Kasumi-1 (cell line): ENCODE measurements around the gene KNOP1.
"Not testable (repeated sequence)": the region's sequence is repeated elsewhere in the genome, so short reads cannot be mapped to it uniquely, and the experiment has no call there.

Source experiments
- DNase-seq, 2 experiments: peaks; one replicate each; lab custom pipeline; 2025; lab: John Stamatoyannopoulos, UW

The KNOP1 gene

GRCh38 chr16:19741354-19741753 is 23.3 kb upstream of the KNOP1 start:
- no peak for DNase-seq

GRCh38 chr16:19737306-19738038 is 19.4 kb upstream of the KNOP1 start:
- DNase-seq = peak in 1 of 2 experiments; percentile 3

GRCh38 chr16:19735074-19735867 is 17.2 kb upstream of the KNOP1 start:
- no peak for DNase-seq

- DNase-seq = no peak
Measured at GRCh38 chr16:19733551-19733950, 15.5 kb upstream of the KNOP1 start.

- DNase-seq = no peak
Measured at GRCh38 chr16:19728636-19728965, 10.6 kb upstream of the KNOP1 start.

- DNase-seq = no peak
Measured at GRCh38 chr16:19722981-19723380, 5.0 kb upstream of the KNOP1 start.

DNA sequence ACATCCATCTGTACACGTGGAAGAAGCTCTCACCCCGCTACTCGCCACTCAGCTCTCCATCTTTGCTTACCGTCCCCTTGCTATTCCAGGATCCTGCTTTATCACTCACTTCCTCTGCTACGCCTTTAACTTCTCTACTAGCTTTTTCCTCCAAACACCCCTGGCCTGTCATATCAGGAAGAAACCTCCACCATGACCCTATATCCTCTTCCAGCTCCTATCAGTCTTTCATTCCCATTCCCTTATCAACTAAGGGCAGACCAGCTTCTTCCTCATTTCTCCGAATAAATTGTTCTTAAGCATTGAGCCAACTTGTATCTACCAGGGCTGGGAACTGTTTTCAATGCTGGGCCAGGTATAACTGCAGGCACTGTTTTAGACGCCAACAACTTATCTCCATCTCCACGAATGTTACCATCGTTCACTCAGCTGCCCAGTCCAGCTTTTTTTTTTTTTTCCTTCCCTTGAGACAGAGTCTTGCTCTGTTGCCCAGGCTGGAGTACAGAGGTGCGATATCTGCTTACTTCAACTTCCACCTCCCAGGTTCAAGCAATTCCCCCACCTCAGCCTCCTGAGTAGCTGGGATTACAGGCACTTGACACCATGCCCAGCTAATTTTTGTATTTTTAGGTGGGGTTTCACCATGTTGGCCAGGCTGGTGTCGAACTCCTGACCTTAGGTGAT is 4.4 kb upstream of the KNOP1 start:
- DNase-seq = no peak

DNA sequence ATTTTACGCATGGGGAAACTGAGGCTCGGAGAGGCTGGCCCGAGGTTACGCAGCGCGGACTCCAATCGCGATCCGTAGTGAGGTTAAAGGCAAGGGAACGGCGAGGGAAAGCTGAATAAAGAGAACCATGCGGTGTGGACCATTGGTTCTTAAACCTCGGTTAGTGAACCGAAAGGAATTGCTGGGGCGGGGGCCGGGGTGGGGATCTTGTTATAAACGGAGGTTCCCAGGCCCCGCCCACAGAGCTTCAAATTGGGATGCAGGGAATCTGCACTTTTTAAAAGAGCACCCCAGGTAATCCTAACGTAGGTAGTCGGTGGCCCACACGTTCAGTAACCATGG is 568 bp upstream of the KNOP1 start:
- DNase-seq = peak in 1 of 2 experiments; percentile 0

- DNase-seq = peak in 1 of 2 experiments; percentile 4
Measured at GRCh38 chr16:19717314-19717713, 713 bp downstream of the KNOP1 start.

DNA sequence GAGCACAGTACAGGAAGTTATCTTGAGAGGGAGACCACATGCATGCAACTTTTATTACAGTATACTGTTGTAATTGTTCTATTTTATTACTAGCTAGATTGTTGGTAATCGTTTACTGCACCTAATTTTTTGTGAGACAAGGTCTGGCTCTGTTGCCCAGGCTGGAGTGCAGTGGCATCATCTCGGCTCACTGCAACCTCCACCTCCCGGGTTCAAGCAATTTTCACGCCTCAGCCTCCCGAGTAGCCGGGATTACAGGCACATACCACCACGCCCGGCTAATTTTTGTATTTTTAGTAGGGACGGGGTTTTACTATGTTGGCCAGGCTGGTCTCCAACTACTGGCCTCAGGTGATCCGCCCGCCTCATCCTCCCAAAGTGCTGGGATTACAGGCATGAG is 1.3 kb downstream of the KNOP1 start:
- not testable (repeated sequence) for DNase-seq

DNA sequence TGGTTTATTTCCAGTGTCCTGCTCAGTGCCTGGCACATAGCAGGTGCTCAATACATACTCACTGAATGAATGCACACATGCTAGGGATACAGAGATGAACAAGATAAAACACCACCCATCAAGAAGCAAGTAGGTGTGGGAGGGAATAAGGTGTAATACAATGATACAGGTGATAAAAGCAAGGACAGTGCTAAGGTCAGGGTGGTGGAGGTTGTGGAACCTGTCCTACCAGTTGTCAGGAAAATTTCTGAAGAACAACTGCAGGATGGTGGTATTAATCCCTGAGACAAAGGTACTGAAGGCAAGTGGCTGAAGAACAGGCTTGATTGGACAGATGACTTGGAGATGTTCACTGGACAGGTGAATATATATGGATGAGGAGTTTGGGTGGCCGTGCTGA is 1.8 kb downstream of the KNOP1 start:
- no peak for DNase-seq

DNA sequence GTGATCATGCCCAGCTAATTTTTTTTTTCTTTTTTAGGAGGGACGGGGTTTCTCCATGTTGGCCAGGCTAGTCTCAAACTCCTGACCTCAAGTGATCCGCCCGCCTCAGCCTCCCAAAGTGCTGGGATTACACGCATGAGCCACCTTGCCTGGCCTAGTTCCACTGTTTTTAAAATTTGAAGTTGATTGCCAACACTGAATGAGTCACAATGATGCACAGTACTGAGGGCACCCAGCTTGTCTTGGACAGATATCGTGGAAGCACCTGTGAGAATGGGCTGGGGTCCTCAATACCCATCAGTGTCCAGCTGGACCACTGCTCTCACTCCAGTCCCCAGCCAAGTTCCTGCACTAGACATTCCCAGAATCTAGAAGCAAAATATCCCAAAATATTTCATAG is 2.5 kb downstream of the KNOP1 start:
- no peak for DNase-seq

GRCh38 chr16:19713697-19714096 is 4.3 kb downstream of the KNOP1 start:
- no peak for DNase-seq

- DNase-seq = no peak
Measured at GRCh38 chr16:19712418-19713058, 5.5 kb downstream of the KNOP1 start.

DNA sequence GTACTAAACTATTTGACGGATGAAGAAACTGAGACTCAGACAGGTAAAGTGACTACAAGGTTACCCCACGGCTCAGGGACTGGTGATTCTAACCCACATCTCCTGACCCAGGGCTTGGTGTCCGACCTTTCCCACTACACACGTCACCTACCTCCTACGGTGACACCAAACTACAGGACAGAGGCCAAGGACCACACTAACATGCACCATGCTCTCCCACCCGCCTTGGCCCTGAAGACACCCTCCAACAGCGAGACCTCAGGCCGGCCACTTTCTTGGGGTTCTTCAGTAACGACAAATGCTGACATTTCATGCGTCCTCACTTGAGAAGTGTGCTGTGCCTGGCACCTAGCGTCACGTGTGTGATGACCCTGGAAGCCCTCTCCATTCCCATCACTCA is 6.4 kb downstream of the KNOP1 start:
- no peak for DNase-seq

- DNase-seq = no peak
Measured at GRCh38 chr16:19710991-19711545, 7.0 kb downstream of the KNOP1 start.

GRCh38 chr16:19710191-19710908 is 7.7 kb downstream of the KNOP1 start:
- no peak for DNase-seq

DNA sequence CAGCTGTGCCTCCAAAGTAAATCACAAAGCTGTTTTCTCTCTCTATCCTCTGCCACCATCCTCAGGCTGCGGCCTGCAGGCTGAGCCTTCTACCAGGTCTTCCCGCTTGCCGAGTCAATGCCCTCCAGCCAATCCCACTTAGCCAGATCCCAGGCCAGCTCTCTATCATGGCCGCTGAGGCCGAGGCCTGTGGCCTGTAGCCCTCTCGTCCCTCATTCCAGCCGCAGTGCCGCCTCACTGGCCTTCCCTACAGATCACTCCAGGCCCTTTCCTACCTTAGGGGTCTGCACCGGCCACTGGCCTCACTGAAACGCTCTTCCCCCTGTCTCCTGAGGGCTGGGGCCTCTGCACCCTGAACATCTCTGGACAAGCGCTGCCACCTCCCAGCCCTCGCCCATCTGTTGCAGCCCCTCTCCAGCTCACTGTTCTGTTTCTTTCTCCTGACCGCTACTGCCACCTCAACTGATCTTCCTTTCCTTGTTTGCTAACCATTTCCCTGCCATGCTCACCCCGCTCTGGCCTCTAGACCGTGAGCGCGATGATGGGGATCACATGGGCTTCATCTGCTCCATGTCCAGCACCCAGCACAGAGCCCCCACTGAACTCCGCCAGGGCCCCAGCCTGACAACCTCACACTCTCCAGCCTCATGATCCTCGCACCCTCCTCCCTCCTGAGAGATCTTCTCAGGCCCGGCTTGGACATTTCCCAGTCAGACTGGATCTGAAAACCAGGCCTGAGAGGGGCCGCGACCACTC is 8.5 kb downstream of the KNOP1 start:
- DNase-seq = no peak

DNA sequence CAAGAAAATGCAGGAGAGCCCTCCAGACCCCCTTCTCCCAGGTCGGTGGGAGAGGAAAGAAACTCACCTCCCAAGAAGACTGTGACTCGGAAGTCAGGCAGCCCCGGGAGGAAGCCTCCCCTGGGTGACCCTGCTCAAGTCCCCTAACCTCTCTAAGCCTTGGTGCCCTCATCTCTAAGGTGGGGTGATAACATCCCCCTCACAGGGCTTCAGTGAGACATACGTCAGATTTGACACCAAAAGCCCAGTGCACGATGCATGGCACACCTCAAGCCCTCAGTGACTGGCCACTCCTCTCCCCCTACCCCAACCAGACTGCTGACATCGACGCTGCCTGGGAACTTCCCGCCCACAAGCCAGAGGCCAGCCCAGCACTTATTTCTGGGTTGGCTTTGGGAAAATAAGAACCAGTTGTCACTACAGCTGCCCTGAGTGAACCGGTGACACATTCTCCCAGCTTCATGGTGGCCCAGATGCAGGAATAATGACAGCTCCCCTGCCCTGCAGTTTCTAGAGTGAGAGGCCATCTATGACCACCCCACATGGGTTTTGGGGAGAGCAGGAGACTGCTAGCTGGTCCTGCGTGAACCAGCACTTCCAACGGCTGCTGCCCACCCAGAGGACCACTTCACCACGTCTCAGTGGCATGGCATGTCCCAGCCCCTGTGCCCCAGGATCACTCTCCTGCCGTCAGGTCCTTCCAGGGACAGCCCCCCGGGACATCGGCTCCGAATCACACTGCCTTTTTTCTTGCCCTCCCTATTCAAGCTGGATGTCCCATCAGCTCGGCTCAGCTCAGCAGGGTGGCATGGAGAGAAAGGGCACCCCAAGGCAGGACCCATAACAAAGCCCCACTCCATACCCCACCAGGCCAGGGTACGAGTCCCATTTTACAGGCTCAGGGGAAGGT is 9.5 kb downstream of the KNOP1 start:
- DNase-seq = no peak
